SW 1271 (cell line): ENCODE data around the gene PODNL1.
"Not testable (repeated sequence)": the region's sequence is repeated elsewhere in the genome, so short reads cannot be mapped to it uniquely, and the experiment has no call there.

Source experiments
- DNase-seq, 2 experiments: peaks; one replicate each; lab custom pipeline; 2025; lab: John Stamatoyannopoulos, UW

Gene PODNL1

DNA sequence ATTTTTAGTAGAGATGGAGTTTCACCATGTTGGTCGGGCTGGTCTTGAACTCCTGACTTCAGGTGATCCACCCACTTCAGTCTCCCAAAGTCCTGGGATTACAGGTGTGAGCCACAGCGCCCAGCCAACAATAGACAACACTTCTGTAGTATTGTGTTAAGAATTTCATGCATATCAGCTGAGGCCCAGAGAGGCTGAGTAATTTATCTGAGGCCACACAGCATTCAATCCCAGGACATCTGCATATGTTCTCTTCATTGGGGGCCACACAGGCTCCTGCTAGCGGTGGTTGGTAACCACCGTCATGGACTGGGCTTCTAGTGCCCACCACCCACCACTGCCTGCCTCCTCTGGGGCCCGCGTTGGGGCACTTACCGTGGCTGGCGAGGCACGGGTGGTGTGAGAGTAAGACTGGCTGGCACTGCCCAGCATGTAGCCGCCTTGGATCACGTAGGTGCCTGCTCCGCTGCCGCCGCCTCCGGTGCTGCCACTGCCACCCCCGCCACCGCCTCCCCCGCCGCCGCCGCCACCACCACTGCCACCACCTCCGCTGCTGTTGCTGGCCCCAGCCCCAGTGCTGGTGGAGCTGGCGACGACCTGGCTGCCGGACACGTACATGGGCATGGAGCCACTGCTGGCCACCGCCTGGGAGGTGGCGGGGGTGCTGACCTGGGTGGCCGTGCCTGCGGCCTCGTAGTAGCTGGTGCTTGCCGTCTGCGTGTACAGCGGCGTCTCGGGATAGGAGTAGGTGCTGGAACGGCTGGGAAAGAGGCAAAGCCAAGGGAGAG is 34.3 kb upstream of the PODNL1 start:
- DNase-seq, result no peak

DNA sequence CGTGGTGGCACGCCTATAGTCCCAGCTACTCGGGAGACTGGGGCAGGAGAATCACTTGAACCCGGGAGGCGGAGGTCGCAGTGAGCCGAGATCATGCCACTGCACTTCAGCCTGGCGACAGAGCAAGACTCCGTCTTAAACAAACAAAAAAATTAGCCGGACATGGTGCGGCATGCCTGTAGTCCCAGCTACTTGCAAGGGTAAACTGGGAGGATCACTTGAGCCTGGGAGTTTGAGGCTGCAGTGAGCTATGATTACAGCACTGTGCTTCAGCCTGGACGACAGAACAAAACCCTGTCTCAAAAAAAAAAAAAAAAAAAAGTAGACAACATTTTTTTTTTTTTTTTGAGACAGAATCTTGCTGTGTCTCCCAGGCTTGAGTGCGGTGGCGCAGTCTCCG is 33.7 kb upstream of the PODNL1 start:
- not testable (repeated sequence) for DNase-seq

GRCh38 chr19:13969897-13970296 is 31.7 kb upstream of the PODNL1 start:
- no peak for DNase-seq

GRCh38 chr19:13968999-13969398 is 30.8 kb upstream of the PODNL1 start:
- no peak for DNase-seq

DNA sequence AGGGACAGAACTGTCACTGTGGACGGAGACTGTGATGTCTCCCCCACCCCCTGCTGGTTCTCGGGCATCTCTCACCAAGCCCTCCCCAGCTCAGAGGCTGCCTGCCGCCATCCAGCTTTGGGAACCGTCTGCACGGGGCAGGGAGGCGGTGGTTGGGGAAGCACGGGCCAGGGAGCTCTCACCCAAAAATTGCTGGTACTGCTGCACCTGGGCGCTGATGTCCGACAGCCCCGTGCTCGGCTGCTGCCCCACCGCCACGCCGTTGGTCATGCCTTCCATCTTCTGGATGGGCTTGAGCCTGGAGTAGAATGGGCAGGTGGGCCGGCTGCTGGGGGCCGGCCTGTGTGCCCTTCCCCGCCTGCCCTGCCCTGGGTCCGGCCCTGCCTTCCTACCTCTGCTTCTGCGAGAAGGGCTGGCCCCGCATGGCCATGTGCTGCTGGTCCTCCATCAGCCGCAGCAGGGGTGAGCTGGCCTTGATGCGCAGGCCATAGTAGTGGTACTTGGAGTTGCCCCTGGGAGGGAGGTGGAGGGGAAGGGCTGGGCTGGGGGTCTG is 30.2 kb upstream of the PODNL1 start:
- no peak for DNase-seq

DNA sequence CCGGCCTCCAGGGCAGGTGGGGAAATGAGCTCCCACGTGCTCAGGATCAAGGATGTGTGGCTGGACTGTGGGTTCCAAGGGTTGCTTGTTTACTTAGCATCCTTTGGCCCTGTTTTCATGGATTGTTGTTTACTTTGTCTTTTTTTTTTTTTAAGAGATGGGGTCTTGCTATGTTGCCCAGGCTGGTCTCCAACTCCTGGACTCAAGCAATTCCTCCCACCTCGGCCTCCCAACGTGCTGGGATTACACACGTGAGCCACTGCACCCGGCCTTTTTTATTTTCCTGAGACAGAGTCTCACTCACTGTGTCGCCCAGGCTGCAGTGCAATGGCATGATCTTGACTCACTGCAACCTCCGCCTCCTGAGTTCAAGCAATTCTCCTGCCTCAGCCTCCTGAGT is 29.0 kb upstream of the PODNL1 start:
- not testable (repeated sequence) for DNase-seq

- no peak for DNase-seq
Measured at GRCh38 chr19:13966684-13967128, 28.5 kb upstream of the PODNL1 start.

DNA sequence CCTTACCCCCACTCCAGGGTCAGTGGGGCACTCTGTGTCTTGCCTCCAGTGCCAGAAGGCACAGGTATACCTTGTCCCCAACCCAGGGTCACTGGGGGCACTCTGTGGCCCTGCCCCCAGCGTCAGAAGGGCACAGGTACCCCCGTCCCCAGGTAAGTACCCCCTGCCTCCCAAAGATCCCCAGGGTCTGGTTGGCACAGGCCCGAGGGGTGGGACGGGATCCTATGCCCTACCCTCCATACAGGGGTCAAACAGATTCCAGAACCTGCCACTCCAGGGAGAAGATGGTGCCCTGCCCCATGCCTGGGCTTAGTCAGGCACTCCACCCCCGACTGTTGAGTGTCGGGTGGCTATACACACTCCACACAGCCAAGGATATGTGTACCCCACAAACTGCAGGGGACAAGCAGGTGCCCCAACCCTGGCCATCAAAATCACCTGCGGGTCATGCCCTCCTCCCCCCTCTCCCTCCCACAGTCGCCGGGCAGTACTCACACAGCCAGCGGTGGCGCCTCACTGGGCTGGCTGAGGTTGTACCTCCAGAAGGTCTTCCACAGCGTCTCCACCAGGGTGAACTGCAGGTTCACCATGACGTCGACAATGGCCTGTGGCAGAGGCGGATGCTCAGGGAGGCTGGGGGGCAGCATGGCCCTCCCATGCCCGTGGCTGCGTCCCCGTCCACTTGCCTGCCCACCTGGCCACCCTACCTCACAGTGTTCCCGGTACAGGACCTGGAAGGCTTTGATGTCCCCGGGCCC is 27.9 kb upstream of the PODNL1 start:
- no peak for DNase-seq

GRCh38 chr19:13965377-13965896 is 27.2 kb upstream of the PODNL1 start:
- no peak for DNase-seq

GRCh38 chr19:13964776-13965175 is 26.6 kb upstream of the PODNL1 start:
- DNase-seq, result no peak

DNA sequence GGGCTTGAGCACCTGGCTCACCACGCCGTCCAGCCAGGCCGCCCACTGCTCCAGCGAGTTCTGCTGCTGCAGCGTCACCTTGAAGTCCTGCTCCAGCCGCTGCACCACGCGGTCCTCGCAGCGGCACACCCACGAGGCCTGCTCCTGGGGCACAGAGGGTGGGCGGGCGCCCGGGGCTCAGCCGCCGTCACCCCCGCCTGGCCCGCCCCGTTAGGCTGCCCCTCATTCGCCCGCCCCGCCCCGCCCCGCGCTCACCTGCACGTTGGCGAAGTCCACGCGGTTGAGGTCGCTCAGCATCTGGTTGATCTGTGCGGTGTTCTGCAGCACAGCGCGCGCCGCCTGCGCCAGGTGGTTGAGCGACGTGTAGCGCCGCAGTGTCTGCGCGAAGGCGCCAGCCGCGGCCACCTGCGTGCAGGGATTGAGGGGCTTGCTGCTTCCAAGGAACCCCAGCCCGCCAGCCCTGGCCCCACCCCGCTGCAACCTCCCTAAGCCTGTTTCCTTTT is 25.4 kb upstream of the PODNL1 start:
- DNase-seq, result no peak

GRCh38 chr19:13962699-13963602 is 24.7 kb upstream of the PODNL1 start:
- DNase-seq, result no peak

- no peak for DNase-seq
Measured at GRCh38 chr19:13961826-13962698, 23.8 kb upstream of the PODNL1 start.

- DNase-seq, result no peak
Measured at GRCh38 chr19:13960863-13961784, 22.9 kb upstream of the PODNL1 start.

DNA sequence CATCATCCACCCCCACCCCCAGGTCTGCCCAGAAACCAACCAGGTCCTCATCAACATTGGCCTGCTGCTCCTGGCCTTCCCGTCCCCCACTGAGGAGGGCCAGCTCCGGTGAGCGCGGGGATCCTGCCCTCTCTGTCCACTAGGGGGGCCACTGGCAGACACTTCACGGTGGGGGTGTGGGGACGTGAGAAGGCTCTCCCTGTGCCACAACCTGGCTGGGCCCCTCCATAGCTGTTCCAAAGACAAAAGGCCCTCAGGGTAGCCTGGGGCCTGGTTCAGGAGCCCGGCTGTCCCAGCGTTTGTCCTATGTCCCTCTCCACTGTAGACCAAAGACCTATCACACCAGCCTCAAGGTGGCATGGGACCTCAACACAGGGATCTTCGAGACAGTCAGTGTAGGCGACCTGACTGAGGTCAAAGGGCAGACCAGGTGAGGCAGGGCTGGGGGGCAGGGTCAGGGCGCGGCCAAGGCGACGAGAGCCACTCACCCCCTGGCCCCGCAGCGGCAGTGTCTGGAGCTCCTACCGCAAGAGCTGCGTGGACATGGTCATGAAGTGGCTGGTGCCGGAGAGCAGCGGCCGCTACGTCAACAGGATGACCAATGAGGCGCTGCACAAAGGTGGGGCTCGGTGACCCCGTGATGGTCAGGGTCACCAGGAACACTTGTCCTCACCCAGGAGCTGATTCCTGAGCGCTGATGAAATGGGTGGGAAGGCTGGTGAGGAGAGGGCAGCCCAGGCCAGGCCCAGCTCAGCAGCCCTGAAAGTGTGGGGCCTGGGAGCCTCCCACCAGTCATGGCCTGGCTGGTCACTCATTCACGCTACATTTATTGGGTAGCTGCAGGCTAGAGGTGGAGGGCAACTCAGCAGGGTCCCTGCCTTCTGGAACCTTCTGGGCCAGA is 22.0 kb upstream of the PODNL1 start:
- no peak for DNase-seq

DNA sequence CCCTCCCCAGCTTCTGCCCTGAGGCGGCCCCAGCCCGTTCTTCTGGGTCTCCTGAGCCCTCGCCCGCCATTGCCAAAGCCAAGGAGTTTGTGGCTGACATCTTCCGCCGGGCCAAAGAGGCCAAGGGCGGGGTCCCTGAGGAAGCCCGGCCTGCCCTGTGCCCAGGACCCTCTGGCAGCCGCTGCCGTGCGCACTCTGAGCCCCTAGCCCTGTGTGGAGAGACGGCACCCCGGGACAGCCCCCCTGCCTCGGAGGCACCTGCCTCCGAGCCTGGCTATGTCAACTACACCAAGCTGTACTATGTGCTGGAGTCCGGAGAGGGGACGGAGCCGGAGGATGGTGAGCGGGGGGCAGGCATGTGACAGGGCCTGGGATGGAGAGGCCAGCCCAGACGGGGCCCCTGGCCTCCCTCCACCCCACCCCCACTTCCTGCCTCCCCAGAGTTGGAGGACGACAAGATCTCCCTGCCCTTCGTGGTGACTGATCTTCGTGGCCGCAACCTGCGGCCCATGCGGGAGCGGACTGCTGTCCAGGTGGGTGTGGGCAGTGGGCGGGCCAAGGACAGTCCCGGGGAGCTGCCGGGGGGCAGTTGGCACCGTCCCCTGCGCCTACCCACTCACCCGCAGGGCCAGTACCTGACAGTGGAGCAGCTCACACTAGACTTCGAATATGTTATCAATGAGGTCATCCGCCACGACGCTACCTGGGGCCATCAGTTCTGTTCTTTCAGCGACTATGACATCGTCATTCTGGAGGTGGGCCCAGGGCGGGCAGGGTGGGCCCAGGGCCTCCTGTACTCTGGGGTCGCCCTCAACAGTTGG is 21.1 kb upstream of the PODNL1 start:
- no peak for DNase-seq

DNA sequence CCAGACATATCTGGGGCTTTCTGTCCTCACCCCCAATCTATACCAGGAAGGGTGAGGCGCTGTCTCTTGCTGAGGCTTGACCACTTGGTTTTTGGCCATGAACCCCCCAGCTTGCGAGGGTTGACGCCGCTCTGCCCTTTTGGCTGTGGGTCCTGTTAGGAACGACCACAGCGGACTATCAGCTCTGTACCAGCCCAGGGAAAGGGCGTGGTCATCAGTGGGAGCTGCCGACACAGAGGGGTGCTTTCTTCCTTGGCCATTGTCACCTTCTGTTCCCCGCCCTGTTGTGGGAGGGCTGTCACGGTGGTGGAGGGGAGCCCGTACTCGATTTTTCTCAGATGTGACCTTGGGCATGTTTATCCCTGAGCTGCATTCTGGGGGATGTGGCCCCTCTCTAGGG is 19.8 kb upstream of the PODNL1 start:
- no peak for DNase-seq

DNA sequence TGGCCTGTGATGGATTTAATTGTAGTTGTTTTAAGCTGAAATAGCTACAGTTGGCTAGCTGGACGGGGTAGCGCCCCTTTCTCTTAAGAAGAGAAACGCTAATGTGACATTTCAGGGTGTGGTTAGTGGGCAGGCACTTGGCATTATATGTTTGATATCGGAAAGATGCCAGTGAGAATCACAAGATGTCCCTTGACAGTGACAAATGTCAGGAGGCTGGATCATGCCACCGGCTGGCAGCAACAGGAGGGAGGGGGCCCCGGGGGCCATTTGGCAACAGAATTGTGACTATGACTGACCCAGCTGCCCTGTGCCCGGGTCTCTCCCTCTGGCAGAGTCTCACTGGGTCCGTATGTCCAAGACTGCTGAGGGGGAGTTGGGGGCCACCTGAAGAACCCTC is 18.8 kb upstream of the PODNL1 start:
- DNase-seq, result no peak
